K562 treated with DMSO at 1 percent for 4 hours (cell line): ENCODE data around the gene IRX6. TPM values are rescaled to one million over a fixed set of nuclear protein-coding genes. Genes with fewer than 3 reads are reported as not detected.

ENCODE experiments used
- total RNA-seq: library from RNA; unstranded; fragments of 300-600 nt; gene quantifications from 2 replicates; pipeline ENCODE4 v1.2.3, GENCODE V29; 2022; ENCODE audit not compliant: insufficient read depth

The IRX6 gene
- 0.64 TPM in 1 of 2 replicates, not detected in the other for total RNA-seq

GRCh38 chr16:55323637-55324271 lies at the start of gene IRX6:
TSS of gene IRX6 (plus strand) at chr16:55324203. CDS start at chr16:55325092, 889 bp downstream.

Other genes with a start within 250 kb of the IRX6 start
- gene MMP2, start 155.0 kb downstream of the IRX6 start, total RNA-seq = not detected in 2 replicates
- gene LPCAT2, start 184.9 kb downstream of the IRX6 start, total RNA-seq = 8.5 and 9.5 TPM in 2 replicates
- not detected in 2 replicates for gene CAPNS2, start 242.5 kb downstream of the IRX6 start, total RNA-seq